Body of pancreas (tissue), 4 donors: ENCODE results near the gene EVL.

Experiments
- CTCF ChIP-seq, 7 experiments: fragments of 450-650 bp in 4 of 7; fragments of 200-600 bp in 3 of 7; sonication (generic) in 3 of 7; IDR thresholded peaks; one replicate each; pipeline ENCODE4 v1.5.1; 2016 to 2019; ENCODE audit warnings: antibody characterized with exemption in 7 of 7
- POLR2A ChIP-seq, 3 donors: fragments of 450-650 bp; IDR thresholded peaks; one replicate each; pipeline ENCODE4 v1.6.1; 2016; ENCODE audit warnings: antibody characterized with exemption in 3 of 3, mild to moderate bottlenecking in 2 of 3

- no peak for TF ChIP-seq CTCF (IDR thresholded peaks at IDR 0.05)
- TF ChIP-seq POLR2A (IDR thresholded peaks at IDR 0.05) = no peak
These were observed 50.9 kb downstream of the EVL start for GRCh38 chr14:100116134-100116533.
